Mucosa of gallbladder (tissue), 1 donor: ENCODE data around the gene CDH4. TPM values are rescaled to one million over a fixed set of nuclear protein-coding genes. Genes with fewer than 3 reads are reported as not detected.

Source experiments
- DNase-seq: peaks from one replicate; pipeline ENCODE4 v3.0.0-alpha.2; 2020; ENCODE audit warnings: low spot score
- total RNA-seq: library from RNA; stranded (reverse); gene quantifications from one replicate; pipeline ENCODE4 v1.2.1, GENCODE V29; 2021
- donor health status: DM: no; HTN: no; CAD: no.

Gene CDH4
- total RNA-seq, 1 donor from 2014 or later = 3.5 TPM

DNA sequence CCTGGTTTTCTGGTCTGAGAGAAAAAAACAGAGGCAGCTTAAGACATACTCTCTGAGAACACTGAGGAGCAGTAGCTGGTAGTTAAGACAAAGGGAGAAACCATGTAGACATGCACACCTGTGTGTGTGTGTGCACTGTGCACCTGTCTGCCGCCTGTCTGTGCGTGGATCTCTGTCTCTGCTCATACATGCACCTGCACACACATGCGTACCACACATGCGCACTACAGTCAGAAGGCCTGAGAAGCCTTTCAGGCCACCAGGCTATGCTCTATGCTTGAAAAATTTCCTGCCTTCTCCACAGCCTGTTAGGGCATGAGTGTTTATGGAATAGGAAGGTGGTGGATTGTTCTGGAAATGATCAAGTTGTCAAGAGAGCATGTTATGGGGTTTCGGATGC, 103.5 kb downstream of the CDH4 start:
- no peak for DNase-seq

DNA sequence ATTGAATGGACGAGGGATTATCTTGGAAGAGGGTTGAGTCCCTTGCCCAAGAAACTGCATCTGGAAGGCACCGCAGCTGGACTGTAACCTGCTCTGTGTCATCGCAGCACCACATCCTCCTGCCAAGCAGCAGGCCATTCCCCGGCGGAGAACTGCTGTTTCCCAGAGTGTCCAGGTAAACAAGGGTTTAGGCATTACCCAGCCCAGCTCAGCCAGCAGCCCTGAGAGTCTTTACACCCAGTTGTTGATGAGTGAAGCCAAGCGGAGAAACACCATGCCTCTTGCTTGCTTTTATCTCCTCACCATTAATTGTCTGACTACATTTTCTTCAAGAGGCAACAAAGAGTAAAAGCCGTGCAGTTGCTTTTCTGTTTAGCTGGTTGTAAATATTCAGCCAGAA, 104.1 kb downstream of the CDH4 start:
- no peak for DNase-seq

DNA sequence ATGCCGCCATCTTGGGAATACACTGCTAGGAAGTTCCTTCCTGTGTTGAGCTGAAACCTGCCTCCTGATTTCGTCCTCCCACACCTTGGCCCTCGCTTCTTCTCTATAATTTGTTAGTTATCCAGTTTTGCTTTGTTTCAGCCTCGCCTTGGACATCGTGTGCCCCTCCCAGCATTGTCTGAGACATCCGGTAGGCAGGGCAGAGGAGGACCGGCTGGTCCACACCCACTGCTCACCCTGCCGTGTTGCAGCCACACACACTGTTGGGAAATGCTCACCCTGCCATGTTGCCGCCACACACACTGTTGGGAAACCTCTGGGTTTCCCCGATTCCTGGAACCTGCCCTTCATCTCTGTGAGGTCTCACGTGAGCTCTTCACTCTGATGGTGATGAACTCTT, 105.1 kb downstream of the CDH4 start:
- no peak for DNase-seq

DNA sequence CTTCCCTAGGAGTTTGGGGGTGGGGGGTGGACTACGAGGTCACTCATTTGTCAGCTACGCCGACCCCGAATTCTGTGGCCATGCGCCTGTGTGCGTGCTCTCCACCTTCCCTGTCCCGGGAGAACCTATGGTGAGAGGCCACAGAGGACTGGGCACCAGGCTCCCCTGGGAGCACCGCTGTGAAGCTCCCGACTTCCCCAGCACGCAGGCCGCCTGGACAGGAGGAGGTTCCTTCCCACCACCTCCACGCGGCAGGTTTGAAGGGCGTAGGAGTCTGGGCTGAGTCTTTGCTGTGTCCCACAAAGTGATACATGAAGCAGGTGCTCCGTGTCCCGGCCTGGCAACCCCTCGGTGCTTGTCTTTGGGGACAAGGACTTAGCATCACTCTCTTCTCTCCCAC, 107.2 kb downstream of the CDH4 start:
- no peak for DNase-seq

DNA sequence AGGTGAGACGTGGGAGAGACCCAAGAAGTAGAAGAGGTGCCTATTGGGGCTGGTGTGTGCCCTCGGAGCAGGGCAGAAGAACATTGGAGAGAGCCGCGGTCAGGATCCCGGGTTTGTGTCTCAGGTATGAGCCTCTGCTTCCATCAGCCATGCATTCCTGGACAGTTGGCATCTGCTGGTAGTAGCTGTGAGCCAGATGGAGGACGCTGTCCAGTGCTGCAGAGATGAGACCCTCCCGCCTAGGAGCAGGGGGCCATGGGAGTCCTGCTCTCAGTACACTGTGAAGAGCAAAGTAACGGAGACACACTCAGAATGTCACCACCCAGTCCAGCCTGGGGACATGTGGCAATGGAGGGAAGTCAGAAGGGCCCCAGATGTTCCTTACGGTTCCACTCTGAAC, 108.2 kb downstream of the CDH4 start:
- no peak for DNase-seq

DNA sequence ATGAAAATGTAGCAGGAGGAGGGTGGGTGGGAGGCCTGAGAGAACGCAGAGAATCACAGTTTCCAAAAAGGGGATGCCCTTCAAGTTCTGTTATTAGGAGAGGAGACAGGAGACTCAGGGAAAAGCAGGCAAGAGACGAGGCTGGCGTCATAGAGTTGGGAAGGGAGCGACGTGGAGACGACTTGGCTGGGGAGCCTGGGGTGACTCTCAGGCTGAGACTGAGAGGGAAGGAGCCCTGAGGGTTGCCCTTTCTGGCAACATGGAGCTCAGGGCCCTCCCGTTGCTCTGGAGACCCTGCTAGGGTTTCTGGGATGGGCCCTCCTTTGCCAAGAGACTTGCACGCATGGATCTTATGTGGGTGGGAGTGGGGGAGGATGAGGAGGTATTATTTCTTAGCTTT, 108.9 kb downstream of the CDH4 start:
- no peak for DNase-seq

DNA sequence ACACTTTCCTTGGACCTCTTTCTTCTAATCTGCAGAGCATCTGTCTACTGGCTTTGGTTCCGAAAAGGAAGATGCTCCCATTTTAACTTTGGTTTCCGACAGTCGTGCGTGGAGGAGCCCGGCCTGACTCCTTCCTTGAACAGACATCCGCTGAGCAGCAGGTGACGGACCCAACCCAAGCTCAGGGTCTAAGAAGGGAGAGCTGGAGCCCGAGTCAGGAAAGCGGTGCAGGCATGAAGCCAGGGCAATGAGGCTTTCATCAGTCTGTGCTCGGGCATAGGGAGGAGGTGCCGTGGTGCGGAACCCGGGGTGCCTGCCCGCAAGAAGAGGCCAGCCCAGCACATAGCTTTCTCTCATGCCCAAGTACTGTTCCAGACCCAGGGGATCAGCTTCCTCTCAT, 109.4 kb downstream of the CDH4 start:
- no peak for DNase-seq

DNA sequence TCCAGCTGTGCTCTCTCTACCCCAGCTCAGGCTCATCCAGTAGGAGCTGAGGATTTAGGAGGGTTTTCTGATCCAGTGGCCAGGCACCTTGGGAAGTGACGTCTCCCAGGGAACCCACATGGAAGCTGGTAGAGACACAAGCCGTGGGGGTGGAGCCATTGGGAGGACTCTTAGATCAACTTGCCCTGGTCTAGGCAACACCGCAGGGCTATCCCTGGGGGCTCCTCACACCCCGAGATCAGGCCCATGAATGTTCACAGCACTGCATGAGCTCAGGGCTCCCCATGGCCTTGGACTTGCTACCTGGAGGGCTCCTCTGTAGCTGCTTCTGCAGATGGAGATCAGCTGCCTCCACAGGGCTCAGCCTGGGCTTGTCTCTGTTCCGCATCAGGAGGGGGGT, 112.1 kb downstream of the CDH4 start:
- DNase-seq = no peak

DNA sequence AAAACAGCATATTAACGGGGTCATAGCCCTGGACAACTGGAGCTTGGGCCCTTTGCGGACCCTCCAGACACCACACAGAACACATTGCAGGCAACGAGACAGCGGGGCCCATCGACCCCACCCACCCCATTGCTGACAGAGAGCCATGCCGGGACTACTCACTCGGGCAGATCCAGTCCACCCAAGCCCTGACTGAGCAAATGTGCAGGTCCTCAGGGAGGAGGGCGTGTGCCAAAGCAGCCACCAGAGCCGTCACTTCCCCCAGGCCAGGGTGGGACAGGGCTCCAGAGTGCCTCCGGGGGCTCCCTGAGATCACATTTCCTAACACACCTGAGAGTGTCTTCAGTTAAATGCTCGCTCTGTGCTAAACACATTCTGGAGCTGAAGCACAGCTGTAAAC, 114.9 kb downstream of the CDH4 start:
- no peak for DNase-seq

DNA sequence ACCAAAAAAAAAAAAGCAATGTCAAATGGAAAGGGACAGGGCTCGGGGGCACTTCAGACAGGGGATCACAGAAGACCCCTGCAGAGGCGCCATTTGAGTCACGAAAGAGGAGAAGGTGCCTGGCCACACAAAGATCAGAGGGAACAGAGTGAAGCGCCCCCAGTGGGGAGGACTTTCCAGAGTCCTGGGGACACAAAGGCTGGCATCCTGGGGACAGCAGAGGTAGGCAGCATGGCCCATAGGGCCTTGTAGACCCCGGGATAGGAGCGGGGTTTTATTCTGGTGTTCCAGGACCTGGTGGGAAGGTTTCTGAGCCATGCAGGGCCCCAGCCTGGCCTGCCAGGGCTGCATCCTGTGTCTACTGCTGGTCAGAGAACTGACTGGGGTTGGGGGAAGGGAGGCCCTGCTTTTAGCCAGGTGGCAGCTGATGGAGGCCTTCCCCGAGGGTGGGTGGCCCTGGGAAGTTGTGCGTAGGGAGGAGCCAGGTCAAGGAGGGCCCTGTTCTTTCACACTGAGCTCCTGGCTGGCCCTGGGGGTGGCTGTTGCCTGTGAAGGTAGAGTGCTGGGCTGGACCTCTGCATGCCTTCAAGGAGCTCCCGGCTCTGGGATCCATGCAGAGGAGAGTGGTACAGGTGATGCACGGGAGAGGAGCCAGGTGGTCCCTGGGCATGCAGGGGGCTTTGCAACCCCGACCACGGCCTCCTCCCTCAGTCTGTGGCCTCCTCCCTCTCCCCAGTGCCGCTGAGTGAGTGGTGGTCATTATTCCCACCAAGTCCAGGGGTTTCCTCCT, 117.9 kb downstream of the CDH4 start:
- no peak for DNase-seq

DNA sequence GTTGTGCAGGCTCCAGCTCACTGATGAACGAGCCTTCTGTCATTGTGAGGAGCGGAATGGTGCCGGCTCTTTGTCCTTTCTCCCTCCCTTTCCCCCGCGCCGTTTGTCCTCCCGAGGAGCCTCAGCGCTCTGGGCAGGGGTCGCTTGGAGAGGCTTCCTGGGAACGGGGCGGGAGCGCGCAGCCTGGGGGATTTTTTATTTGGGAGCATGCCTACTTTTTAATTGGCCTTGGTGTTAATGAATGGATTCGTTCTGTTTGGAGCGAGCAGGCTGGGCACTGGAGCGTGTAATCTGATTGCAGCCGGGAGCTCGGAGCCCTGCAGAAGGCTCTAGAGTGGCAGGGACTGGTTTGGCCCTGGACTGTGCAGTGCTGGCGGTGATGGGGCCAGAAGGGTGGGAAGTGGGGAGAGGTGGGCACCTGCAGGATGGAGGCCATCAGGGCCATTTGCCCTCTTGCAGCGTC, 118.8 kb downstream of the CDH4 start:
- no peak for DNase-seq

DNA sequence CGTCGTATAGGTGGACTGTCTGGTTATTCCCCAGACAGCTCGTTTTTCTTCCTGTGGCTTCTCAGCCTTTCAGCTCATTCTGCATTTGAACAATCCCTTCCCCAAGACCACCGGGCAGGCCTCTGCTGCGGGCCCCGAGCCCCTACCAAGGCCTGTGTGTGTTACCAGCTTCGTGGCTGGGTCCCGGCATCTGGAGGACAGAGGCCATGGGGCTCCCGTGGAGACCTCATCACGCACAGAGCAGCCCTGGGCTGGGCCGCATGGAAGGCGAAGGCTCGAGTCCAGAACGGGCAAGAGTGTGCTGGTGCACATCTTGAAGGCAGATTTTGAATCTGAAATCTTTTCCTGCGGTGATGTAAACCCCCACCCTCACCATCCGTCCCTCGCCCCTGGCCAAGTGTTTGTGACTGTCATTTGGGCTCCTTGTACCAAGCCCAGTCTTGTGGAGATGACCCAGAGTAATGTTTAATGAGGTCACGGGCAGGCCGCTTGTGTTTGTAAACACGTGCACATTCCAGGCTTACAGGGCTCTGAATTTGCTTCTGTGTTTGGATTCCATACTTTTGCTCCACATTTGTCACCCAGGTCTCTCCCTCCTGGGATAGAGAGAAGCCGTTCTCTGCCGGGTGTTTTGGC, 119.6 kb downstream of the CDH4 start:
- DNase-seq = no peak

DNA sequence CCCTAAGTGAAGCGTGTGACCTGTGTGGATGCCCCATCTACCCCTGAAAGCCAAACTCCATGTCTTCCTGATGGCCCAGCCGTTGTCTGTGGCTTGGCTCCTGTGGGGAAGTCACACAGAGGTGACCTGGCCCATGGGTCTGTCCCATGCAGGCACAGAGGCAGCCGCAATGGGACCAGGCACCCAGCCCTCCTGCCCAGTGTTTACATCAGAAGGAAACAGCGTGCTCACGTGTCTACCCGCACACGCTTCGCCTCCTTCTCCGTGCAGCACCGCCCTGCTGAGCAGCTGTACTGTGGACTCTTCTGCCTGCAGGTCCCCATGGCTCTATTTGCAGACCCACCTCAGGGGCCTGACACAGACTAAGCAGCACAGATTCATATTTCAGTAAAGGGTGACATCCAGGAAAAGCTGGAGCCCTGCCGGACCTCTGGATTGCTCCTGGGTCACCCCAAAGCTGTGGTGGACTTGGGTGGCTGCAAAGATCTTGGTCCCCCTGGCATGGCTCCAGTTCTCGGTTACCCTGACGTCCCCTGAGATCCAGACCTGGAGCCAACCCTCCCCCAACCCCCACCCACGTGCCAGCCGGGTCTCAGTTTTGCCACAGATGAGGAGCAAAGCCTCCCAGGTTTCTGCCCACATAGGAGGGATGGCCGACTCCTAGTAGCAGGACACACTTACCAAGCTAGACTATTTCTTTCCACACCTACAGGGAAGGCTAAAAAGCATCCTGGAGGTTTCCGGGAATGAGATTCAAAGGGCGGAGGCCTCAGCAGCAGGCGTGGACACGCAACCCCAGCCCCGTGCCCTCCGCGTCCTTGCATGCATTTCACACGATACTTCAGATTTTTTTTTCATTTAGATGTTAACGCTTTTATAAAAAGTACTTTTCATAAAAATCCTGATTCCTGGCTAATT, 120.3 kb downstream of the CDH4 start:
- no peak for DNase-seq

DNA sequence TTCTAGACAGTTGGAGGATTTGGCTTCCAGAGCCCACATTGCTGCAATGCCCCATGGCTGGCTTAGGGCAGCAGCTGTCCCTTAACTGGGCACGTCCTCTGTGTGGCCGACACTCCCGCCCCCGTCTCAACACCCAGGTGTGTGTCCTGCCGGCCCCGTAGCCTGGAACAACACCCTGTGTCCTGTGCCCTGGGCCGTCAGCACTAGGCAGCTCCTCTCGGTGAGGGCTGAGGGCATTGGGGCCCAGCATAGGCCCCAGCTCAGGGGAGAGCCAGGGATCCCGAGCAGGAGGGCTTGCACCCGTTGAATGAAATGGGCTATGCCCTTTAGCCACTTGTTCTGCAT, 121.0 kb downstream of the CDH4 start:
- DNase-seq = no peak

DNA sequence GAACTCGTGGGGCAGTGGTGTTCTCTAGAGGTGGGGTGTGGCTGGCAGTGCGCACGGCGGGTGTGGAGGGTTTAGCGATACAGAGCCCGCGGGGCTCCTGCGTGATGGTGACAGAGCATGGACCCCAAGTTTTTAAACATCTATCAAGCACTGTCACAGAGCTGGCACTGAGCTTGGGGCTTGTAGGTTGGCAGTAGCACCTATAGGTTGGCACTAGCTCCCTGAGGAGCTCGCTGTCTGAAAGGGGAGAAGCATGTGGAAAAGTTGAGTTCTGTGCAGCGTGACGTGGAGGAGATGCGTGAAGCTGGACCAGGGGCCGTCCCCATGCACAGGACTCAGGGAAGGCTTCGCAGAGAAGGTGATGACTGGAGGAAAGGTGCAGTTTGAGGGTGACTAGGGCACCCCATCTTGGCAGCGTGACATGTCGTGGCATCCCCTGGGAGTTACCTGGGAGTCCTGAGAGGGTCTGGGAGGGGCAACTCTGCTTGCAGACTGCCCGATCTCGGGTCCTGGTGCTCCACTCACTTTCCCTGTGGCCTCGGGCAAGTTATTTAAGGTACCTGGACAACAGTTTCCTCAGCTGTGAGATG, 122.0 kb downstream of the CDH4 start:
- DNase-seq = no peak

DNA sequence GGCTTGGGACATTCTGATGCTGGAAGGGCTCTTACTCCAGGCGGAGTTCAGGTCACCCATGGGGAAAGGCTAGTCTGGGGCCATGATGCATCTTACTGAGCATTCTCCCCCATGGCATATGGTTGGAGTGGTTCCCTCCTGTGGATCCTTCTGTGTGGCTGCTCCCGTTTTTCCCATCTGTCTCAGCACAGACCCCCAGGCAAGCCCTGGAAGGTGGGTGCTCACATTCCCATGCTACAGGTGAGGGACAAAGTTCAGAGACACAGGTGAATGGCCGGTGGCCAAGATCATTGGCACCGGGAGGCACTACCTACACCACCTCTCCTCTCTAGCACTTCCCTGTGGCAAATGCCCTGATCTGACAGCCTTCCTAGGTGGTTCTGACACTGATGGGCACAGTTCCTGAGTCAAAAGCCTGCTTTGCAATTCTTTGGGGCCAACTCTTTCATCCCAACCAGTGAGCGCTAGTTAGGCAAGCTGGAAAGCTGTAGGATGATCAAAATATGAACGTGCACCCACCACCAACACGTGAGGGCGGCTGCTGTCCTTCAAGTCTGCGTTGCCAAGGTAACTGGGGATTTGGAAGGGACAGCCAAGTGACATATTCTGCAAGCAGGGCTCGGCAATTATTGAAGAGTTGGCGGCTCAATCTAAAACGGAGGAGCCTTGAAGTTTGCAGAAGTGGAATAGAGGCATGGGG, 124.6 kb downstream of the CDH4 start:
- no peak for DNase-seq

DNA sequence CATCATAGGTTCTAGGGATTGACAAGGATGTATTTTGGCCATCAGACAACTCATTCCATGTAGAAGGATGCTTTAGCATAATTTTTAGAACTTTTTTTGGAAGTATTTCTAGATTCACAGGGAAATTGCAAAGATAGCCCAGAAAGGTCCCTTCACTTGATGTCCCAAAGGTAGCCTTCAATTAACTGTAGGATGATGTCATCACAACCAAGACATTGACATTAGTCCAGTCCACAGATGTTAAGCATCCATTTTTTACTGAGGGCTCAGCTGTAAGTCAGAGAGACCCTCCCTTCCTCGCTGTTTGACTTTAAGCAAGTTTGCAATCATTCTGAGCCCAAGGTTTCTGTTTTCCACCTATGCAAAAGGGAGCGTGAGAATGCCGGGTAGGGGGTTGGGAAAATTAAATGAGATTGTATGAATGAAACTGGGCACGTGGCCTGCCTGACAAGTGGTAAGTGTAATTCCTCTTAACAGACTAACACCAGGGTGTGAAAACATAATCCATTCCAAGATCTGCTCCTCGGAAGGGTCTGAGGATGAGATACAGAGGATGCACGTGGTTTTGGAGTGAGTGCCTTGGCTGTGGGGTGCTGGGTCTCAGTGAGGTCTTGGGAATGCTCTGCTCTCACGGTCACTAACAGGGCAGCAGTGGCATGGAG, 126.8 kb downstream of the CDH4 start:
- DNase-seq = no peak

DNA sequence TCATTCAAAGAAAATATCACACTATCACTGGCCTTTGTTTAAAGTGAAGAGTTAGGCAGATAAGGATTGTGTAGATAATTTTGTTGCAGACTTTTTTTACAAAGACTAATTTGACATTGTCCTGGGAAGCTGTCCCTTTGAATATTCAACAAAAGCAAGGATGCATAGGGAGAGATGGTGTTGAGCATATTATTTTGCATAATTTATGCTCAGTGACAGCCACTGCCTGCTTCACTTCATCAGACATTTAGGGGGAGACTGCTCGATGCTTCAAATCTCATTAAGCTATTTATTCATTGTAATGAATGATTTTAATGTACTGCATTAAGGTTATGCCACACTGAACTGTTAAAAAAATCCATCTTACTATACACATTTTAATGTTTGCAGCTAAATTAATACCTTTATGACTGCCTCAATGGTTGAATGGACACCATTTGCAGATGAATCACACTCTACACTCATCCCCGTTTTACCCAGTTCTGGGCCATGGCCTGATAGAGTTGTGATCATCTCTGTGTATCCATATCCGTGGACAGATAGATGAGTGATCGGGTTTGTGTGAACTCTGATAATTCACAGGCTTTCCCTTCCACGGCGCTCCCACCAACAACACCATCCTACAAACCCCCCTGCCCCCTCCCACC, 128.0 kb downstream of the CDH4 start:
- no peak for DNase-seq

DNA sequence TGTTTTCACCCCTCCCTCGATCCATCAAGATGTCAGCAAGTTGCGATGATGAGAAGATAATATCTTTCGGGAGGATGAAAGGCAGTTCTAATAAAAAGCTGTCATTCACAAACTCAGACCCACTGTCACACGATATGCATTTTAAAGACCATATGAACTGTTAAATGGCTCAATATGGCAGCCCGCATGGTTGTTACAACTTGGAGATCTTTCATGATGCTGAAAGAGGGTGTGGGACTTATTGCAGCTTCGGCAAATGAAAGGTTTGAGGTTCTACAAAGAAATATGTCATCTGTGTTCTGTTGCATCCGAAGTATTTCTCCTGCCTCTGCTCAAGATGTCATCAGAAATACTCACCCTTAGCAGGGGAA, 128.5 kb downstream of the CDH4 start:
- no peak for DNase-seq

DNA sequence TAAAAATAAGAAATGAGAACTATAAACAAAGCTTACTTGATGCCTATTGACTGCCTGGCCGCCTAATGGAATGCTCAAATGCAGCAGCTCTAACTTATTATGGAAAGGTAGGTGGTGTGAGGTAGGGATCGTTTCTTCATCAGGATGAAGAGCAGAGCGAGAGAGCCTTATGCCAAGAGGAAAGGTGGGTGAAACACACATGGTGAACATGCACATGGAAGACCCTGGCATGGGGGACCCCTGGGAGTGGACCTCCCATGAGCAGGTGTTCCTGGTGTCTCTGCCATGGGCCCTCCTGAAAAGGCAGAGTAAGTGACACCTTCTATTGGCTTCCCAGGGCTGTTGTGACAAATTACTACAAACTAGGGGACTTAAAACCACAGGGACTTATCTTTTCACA, 130.1 kb downstream of the CDH4 start:
- DNase-seq = no peak

DNA sequence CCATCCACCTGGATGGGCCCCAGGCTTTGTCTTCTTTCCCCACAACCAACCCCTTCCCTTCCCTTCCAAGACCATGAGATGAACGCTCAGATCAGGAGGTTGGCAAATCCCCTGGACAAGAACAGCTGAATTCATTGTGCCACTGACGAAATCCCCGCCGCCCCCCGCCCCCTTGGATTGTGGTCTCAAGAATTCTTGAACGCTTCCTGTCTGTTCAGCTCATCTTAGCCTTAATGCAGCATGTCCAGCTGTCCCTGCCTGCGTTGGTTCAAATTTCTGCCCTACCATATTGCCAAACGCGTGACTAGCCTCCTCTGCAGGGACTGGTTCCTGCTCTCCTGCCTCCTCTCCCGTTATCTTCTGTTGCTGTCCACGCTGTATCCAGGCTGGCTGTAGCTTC, 133.2 kb downstream of the CDH4 start:
- DNase-seq = no peak
